Adipose tissue (tissue), 3 donors: ENCODE results near the gene ARMC6. TPM values are rescaled to one million over a fixed set of nuclear protein-coding genes. Genes with fewer than 3 reads are reported as not detected.
"Not testable (repeated sequence)": the region's sequence is repeated elsewhere in the genome, so short reads cannot be mapped to it uniquely, and the experiment has no call there.

Experiments
- H3K27ac ChIP-seq: one replicate; pipeline ENCODE4 v1.5.1; 2013; ENCODE audit warnings: low read depth, low read length
- WGBS, 3 donors: extraction: QIAGEN DNeasy Blood & Tissue Kit; methylation state at CpG; one replicate each; pipeline ENCODE4 v1.1.7; 2013; 5-methylcytosine and 5-hydroxymethylcytosine counted together
- polyA plus RNA-seq, 3 donors: library from polyadenylated mRNA; stranded (reverse); fragments of 200-250 nt; gene quantifications; one replicate each; pipeline ENCODE4 v1.2.3, GENCODE V29; 2013
- donor health status: healthy with polysubstance abuse.
- donor health status: Bipolar disorder and iron deficiency.
- donor health status: healthy.

ARMC6 gene
- polyA plus RNA-seq, 3 donors: 8.7 to 19.9 (median 15.6) TPM

DNA sequence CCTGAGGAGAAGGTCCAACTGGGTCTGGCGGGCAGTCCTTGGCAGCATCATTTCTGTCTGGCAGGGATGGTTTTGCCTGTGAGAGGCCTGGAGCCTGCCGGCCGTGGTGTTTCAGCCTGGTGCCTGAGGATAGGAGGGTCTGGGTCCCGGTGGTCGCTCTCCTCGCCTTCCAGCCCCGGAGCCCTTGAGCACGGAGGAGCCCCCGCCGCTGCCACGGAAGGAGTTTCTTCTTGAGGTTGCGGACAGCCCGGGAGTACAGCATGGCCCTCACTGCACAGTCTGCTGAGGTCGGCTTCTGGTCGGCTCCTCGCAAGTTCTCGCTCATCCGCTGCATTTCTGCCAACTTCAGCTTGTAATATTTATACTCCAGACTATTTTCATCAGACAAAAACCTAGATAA lies 23.5 kb upstream of the ARMC6 start:
- no peak overlapping the region for H3K27ac ChIP-seq
- 94 to 96% (median 95%) methylated on average over 15 to 18 of the region's 18 CpGs for WGBS, 3 donors

DNA sequence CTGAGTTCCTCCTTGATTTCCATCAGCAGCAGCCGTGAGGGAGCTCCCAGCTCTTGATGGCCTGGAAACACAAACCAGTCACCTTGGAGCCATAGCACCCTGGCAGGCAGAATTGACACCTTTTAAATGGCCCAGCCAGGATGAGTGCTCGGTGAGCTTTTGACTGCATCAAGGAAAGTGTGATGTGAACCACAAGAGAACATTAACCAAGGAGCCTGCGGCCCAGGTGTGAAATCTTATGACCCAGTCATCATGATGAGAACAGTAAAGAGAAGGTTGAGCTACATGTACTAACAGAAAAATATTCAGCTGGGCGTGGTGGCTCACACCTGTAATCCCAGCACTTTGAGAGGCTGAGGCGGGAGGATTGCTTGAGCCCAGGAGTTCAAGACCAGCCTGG lies 22.9 kb upstream of the ARMC6 start:
- WGBS, 3 donors: 93 to 96% (median 93%) methylated on average over 5 of the region's 5 CpGs
- H3K27ac ChIP-seq: no peak overlapping the region

DNA sequence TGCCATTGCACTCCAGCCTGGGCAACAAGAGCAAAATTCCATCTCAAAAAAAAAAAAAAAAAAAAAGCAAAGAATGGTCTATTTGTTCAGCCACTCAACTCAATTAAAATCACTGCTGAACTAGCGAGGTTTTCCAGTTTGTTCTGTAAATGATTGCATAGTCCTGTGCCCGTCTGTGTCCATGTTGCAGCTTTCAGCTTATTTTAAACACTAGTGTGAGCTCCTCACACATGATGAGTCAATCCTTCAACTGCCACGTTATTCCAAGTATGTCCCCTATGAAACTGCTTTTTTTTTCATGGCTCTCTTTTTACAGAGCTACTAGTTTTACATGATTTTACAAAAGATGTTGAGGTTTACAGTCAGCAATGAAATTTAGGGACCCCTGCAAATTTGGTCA lies 12.3 kb upstream of the ARMC6 start:
- H3K27ac ChIP-seq: no peak overlapping the region
- 49 to 63% (median 55%) methylated on average over 3 of the region's 3 CpGs for WGBS, 3 donors

DNA sequence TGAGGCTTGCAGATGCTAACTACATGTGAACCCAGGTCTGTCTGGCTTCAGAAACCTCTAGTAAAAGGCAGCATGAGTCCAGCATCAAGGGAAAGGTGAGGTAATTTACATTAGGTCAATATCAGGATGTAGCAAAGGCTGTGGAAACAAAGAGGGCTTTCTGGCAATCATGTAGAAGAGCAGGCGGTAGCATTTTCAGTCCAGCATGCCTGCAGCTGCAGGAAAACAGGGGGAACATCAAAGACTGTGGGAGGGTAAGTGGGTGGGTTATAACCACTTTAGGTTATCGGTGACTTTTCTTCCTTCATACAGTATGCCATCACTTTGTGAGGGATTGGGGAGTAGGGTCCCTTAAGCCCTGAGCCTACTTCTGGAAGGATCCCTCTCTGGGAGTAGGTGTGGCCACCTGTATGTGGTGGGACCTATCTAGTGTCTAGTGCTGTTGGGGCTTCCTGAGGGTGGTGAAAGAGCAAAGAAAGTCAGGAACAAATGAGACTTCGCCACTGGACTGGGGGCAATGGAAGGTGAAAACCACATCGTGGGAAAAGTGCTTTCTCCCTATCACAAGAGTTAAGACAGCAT lies 10.9 kb upstream of the ARMC6 start:
- WGBS, 3 donors: 64 to 83% (median 77%) methylated on average over 4 of the region's 4 CpGs
- no peak overlapping the region for H3K27ac ChIP-seq

DNA sequence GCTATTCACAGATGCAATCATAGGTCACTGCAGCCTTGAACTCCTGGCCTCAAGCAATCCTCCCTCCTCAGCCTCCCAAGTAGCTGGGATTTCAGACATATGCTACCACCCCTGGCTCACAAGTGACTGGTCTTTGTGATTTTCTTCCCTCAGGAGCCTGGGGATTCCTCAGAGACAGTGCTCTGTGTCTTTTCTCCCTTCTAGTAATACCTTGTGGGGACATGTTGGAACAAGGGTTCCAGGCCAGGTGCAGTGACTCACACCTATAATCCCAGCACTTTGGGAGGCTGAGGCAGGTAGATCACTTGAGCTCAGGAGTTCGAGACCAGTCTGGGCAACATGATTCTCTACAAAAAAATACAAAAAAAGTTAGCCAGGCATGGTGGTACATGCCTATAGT lies 10.0 kb upstream of the ARMC6 start:
- not testable (repeated sequence) for H3K27ac ChIP-seq
- WGBS, 3 donors: 95 to 96% (median 95%) methylated on average over 1 of the region's 1 CpG

DNA sequence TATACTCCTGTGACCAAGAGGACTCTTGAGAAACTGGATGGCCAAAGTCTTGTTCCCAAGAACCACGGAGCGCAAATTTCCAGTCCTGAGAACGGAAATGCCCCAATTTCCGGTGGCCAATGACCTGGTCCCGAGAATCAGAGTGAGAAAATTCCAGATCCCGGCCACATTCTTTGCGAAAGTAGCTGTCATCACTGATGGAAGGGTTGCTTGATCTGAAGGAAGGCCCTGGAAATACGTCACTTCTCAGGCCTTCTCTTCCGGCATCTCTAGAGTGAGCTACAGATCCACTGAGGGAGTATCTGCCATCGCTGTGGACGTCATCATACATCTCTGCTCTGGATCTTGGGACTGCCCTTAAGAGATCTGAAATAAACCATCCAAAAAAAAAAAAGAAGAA lies 7.5 kb upstream of the ARMC6 start:
- no peak overlapping the region for H3K27ac ChIP-seq
- 91 to 94% (median 94%) methylated on average over 11 of the region's 11 CpGs for WGBS, 3 donors

DNA sequence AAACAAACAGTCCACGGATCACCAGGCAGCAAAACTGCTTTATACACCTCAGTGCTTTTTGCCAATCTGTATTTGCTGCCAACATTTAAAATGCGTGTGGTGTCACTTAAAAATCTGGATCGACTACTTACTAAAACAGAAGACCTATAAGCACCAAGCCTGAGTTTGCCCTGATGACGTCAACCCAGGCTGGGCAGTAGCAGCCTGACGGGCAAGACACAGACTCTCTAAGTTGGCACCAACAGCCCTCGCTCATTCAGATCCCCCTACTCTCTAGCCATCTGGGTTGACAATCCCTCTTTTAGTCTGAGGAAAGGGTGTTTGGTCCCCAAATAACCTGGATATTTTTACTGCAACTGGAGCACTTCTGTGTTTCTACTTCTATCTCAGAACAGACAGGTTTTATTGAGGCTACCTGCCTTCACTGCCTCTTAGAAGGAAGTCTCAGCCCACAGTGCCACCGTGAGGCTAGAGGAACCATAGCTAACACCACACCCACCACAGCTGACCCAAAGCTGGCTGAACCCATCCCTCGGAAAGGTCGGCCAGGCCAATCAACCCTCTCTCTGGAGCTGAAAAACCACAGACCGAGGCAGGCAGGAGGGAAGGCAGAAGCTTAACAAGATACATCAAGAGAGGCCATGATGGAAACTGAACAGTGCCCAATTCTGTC lies 7.0 kb upstream of the ARMC6 start:
- 58 to 72% (median 70%) methylated on average over 10 of the region's 10 CpGs for WGBS, 3 donors
- no peak overlapping the region for H3K27ac ChIP-seq

DNA sequence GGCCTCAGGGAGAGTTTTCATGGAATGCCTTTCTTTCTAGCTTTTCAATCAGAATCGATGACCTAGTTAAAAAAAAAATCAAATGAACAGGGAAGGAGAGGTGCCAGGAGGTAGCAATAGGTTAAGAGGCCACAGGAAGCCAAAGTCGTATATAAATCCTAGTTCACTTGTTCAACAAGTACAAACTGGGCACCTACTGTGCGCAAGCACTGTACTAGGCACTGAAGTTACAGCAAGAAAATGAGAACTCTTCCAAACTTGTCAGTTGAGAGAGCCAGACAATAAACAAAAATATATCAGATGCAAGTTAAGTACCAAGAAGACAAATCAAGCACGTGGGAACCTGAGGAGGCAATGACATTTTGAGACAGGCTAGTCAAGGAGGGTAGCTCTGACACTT lies 6.2 kb upstream of the ARMC6 start:
- WGBS, 3 donors: 88 to 92% (median 88%) methylated on average over 4 of the region's 4 CpGs
- no peak overlapping the region for H3K27ac ChIP-seq

DNA sequence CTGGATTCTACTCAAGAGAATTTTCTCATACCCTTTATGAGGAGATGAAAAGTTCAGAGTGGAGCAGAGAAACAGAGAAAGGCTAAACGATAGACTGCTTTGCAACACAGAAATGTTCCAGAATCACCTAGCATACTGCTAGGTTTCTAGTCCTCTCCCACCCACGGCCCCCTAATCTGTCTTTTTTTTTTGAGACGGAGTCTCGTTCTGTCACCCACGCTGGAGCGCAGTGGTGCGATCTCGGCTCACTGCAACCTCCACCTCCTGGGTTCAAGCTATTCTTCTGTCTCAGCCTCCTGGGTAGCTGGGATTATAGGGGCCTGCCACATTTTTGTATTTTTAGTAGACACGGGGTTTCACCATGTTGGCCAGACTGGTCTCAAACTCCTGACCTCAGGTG lies 4.9 kb upstream of the ARMC6 start:
- no peak overlapping the region for H3K27ac ChIP-seq
- 93 to 94% (median 94%) methylated on average over 9 of the region's 9 CpGs for WGBS, 3 donors

DNA sequence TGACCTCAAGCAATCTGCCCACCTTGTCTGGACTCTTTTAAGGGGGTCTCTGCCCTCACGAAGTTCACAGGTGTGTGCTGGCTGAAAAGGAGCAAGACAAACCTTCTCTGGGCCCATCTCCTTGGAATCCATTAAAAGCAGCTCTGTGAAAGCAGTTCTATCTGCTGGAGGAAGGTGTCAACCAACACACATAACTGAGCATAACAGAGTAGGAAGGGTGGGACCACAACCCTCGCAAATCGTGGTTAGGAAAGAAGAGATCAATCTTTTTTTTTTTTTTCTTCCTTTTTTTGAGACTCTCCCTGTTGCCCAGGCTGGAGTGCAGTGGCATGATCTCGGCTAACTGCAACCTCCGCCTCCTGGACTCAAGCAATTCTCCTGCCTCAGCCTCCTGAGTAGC lies 1.5 kb upstream of the ARMC6 start:
- no peak overlapping the region for H3K27ac ChIP-seq
- 50 to 76% (median 57%) methylated on average over 5 of the region's 5 CpGs for WGBS, 3 donors

DNA sequence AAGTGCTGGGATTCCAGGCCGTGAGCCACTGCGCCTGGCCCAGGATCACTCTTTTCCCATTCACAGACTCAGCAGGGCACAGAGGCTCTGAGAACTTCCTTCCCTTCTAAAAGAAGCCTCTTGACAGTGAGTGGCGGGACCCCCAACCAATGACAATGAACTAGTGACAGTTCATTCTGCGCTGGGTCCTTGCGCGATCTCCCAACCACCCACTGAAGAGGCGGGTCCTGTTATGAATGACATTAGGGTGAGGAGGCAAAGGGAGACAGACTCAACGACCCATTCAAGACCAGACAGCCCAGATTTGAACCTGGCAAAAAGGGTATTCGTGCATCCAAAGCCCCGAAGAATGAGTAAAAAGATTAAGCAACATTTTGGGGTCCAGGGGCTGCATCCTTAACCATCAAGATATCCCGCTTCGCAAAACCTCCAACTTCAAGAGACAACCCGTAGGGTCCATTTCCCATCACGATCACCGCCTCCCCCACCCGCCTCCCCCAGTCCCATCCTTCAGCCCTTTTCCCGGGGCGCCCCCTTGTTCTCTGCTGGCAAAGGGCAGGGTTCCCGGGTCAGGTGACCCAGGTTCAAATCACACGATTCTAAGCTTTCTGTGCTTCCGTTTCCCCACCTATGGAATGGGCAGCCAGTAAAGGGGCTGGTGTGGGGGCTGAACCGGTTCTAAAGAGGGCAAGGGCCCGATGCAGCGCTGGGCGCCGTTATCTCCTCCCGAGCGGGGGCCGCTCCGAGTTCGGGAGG lies 805 bp upstream of the ARMC6 start:
- 1 to 8% (median 3%) methylated on average over 31 of the region's 31 CpGs for WGBS, 3 donors
- H3K27ac ChIP-seq: no peak overlapping the region

DNA sequence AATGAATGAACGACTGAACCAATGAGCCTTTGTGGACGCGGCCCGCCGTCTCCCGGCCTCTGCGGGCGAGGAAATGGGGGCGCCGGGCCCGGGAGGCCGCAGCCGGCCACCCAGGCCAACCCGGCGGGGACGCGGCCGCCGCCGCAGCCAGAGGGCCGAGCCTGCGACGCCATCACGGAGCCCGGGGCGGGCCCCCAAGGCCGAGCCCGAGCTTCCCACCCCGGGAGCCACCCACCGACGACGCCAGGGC lies 302 bp upstream of the ARMC6 start:
- H3K27ac ChIP-seq: no peak overlapping the region
- 0 to 1% (median 0%) methylated on average over 22 to 32 of the region's 32 CpGs for WGBS, 3 donors

DNA sequence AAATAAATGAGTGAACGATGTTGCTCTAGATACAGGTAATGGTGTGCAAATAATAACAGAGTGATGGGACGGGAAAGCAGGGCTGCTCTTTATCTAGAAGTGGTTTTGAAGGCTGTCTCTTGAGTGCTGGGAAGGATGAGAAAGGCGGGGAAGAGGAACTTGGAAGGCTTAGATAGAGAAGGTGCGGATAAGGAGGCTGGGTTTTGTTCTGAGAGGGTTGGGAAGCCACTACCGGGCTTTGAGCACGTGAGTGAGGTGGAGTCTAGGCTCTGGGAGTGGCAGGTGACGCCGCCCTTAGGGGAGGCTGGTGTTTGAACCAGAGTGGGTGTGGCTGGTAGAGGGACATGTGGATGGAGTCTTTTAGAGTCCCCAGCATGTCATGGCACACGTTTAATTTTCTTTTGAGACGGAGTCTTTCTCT lies 811 bp downstream of the ARMC6 start:
- WGBS, 3 donors: 6 to 8% (median 7%) methylated on average over 10 of the region's 10 CpGs
- H3K27ac ChIP-seq: peak overlapping the region; percentile 52

DNA sequence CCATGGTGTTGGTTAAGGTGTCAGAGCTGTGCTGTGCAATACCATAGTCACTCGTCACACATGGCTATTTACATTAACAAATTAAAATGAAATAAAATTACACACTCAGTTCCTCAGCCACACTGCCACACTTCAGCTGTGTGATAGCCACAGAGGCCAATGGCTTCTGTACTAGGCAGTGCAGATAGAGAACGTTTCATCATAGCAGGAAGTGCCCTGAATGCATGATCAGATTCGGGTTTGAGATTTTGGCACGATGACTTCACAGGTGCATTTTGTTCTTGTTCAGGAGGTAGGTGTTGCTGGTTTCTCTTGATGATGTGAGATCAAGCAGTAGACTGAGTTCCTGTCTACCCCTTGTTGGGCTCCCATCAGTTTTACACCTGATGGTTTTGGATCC lies 6.5 kb downstream of the ARMC6 start:
- H3K27ac ChIP-seq: no peak overlapping the region
- 55 to 77% (median 56%) methylated on average over 4 of the region's 4 CpGs for WGBS, 3 donors

DNA sequence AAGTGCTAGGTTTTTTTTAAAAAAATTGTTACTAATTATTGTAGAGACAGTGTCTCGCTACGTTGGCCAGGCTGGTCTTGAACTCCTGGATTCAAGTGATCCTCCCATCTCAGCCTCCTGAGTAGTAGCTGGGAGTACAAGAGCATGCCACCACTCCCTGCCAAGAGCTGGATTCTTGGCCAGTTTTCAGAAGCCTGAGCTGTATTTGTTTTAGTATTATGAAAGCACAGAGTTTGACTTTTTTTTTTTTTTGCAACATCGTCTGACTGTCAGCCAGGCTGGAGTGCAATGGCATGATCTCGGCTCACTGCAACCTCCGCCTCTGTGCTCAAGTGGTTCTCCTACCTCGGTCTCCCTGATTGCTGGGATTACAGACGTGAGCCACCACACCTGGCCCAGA lies 7.0 kb downstream of the ARMC6 start:
- WGBS, 3 donors: 41 to 66% (median 59%) methylated on average over 7 of the region's 7 CpGs
- H3K27ac ChIP-seq: no peak overlapping the region

DNA sequence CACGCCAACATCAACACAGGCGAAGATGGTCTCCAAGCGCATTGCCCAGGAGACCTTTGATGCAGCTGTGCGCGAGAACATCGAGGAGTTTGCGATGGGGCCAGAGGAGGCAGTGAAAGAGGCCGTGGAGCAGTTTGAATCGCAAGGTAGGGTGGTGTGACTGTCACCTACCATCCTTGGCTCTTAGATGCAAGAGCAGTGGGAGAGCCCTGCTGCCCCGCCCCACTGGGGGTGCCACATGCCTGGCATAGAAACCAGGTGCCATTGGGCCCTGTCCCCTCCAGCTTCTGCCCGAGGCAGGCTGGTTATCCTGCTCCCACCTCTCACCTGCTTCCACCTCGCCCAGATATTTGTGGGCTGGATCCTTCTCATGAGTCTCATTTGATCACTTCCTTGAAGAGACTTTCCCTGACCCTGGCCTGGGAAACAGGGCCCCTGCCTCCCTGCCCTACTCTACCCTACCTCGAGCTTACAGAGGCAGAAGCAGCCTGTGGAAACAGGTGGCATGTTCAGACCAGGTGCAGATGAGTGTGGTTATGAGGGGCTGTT lies 9.4 kb downstream of the ARMC6 start:
- no peak overlapping the region for H3K27ac ChIP-seq
- 93 to 96% (median 95%) methylated on average over 13 of the region's 13 CpGs for WGBS, 3 donors

DNA sequence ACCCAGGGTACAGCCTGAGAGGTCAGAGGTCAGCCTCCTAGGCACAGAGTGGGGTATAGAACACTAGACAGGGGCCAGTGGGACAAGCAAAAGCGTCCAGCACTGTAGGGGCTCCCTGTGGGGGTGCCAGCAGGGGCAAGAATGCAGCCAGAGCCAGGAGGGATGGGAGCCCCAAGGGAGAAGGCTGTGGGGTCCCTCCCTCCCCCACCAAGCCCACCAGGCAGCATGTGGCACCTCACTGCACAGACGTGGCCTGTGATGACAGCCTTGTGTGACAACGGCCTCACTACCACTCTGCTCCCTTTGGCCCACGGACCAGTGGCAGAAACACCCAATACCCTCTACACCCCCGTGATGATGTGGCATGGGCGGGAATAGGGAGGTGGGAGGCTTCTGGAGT lies 10.1 kb downstream of the ARMC6 start:
- WGBS, 3 donors: 86 to 94% (median 92%) methylated on average over 6 of the region's 6 CpGs
- H3K27ac ChIP-seq: no peak overlapping the region

DNA sequence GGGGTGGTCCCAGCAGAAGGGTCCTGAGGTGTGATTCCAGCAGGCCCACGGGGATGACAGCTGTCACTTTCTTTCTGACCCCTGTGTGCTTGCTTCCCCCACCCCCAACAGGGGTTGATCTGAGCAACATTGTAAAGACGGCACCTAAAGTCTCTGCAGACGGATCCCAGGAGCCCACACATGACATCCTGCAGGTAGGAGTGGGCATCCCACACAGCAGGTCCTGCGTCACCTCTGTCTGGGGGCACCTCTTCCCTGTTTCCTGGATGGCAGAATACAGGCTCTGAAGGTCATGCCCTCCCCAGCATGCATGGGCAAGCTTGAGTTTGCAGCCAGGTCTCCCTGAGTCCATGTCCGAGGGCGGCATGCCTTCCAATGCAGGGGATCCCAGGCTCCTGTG lies 10.5 kb downstream of the ARMC6 start:
- H3K27ac ChIP-seq: no peak overlapping the region
- 94 to 98% (median 95%) methylated on average over 6 of the region's 6 CpGs for WGBS, 3 donors

DNA sequence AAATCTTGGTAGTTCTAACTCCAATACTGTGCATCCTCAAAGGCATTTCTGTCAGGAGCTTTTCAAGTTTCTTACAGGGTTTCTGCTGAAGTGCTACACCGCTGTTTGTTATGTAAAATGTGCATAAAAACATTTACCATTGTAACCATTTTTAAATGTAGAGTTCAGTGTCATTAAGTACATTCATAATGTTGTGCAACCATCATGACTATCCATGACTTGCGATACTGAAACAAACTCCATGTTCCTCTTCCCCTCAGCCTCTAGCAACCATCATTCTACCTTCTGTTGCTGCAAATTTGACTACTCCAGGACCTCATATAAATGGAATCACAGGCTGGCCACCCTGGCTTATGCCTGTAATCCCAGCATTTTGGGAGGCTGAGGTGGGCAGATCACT lies 16.0 kb downstream of the ARMC6 start:
- no peak overlapping the region for H3K27ac ChIP-seq
- 78 to 98% (median 88%) methylated on average over 2 of the region's 2 CpGs for WGBS, 3 donors

DNA sequence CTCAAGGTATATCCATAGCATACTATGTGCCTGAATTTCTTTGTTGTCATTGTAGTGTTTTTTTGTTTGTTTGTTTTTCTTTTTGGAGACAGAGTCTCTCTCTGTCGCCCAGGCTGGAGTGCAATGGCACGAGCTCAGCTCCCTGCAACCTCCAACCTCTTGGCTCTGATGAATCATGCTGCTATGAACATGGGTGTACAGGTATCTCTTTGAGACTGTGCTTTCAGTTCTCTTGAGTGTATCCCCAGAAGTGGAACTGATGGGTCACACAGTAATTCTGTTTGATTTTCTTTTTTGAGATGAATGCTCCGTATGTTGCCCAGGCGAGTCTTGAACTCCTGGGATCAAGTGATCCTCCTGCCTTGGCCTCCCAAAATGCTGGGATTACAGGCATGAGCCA lies 16.7 kb downstream of the ARMC6 start:
- WGBS, 3 donors: 91 to 97% (median 96%) methylated on average over 4 of the region's 4 CpGs
- no peak overlapping the region for H3K27ac ChIP-seq
